GM10266 (cell line): ENCODE measurements around the gene VWF.
A peak's percentile ranks its signal among the peaks of the same experiment; 100 is the strongest.

ENCODE experiments used
- DNase-seq: peaks from one replicate; pipeline ENCODE4 v3.0.0; 2012; ENCODE audit errors: extremely low spot score
- TF ChIP-seq, protein P1 (sequence below): IDR thresholded peaks from 2 replicates; pipeline ENCODE4 v1.5.1; 2012; ENCODE audit warnings: mild to moderate bottlenecking, low read depth; ENCODE audit not compliant: control insufficient read depth, insufficient read depth; ENCODE audit errors: missing control alignments

The VWF gene

DNA sequence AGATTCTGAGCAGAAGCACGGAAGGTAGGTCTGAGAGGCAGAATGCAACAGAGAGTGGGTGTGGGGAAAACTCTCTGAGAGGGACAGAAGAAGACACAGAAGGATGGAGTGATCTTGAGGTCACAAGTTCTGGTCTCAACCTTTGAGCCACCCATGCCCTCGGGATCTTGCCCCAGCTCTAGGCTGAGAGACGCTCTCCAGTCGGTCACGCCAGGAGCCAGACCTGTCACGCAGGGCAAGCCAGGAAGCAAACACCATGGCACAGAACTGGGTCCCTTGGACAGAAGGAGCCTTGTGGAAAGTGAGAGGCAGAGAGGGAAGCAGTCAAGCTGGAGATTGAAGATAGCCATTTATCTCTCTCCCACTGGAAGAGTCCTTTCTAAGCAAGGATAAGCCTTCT is 79.0 kb downstream of the VWF start:
- TF ChIP-seq, protein P1, sequence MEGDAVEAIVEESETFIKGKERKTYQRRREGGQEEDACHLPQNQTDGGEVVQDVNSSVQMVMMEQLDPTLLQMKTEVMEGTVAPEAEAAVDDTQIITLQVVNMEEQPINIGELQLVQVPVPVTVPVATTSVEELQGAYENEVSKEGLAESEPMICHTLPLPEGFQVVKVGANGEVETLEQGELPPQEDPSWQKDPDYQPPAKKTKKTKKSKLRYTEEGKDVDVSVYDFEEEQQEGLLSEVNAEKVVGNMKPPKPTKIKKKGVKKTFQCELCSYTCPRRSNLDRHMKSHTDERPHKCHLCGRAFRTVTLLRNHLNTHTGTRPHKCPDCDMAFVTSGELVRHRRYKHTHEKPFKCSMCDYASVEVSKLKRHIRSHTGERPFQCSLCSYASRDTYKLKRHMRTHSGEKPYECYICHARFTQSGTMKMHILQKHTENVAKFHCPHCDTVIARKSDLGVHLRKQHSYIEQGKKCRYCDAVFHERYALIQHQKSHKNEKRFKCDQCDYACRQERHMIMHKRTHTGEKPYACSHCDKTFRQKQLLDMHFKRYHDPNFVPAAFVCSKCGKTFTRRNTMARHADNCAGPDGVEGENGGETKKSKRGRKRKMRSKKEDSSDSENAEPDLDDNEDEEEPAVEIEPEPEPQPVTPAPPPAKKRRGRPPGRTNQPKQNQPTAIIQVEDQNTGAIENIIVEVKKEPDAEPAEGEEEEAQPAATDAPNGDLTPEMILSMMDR = no peak
- no peak for DNase-seq

GRCh38 chr12:6044082-6044481 is 80.4 kb downstream of the VWF start:
- TF ChIP-seq, protein P1 = no peak
- DNase-seq = no peak

- DNase-seq = no peak
- TF ChIP-seq, protein P1 = no peak
These were observed 82.0 kb downstream of the VWF start for GRCh38 chr12:6042446-6042845.

DNA sequence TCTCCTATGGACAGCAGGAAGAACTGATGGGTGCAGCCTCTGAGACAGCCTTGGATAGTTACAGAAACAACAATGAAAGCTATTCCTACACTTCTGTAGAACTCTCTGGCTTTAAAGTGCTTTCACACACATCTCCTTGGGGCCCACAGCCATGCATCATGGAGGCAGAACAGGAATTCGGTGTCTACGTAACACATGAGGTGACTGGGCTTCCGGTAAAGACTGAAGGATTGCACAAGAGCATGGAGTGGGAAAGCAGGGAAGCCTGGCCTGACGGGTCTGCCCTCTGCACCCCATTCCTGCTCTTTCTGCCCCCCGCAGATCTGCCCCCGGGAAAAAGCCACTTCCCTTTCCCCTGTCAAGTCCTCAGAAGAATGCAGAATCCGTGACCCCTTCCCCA is 82.6 kb downstream of the VWF start:
- TF ChIP-seq, protein P1 = no peak
- no peak for DNase-seq

DNA sequence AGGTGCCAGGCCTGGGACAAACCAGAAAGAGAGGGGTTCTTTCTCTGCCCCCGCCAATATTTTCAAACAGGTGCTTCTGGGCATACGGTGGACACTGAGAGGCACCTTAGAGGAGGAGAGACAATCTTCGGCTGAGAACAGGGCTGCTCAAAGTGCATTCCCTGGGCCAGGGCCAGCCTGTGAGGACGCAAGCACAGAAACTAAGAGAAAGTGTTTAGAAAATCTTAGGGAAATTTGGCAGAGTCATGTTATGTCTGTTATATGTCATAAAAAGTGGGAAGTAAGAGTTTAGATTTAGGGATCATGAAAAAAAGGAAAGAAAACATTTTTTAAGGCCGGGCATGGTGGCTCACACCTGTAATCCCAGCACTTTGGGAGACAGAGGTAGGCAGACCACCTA is 83.7 kb downstream of the VWF start:
- TF ChIP-seq, protein P1 = no peak
- no peak for DNase-seq

DNA sequence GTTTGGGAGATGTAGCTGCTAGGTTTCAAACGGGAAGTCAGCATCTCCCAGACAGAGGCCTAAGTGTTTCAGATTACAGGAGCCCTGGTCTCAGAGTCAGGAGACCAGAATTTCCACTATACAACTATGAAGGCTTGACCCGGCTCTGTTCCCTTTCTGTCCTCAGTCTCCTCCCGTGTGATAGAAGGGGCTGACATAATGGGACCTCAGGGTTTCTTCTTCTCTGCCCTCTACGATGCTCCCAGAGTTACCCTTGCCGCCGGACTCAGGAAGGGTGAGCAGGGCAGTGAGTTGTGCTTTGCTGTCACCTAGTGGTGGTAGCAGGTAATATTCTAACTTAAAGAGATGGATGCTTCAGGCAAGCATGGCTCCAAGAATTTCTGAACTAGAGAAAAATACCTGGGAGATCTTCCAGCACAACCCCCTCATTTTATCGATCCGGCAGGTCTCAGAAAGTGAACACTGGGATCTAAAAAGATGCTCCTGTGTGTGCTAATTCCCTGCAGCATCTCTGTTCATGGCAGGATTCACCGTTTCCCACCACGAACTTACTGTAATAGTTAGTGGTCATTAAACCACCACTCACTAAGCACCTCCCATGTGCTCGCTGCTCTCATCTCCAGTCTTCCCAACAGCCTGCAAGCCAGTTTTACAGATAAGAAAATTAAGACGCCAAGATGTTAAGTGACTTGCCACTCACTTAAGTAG is 84.4 kb downstream of the VWF start:
- TF ChIP-seq, protein P1 = peak; percentile 90
- peak; percentile 72 for DNase-seq

GRCh38 chr12:6038160-6038559 is 86.3 kb downstream of the VWF start:
- TF ChIP-seq, protein P1 = peak; percentile 80
- DNase-seq = peak; percentile 74
